ENCODE data around the gene JAM3. TPM values are rescaled to one million over a fixed set of nuclear protein-coding genes. Genes with fewer than 3 reads are reported as not detected.
A peak's percentile ranks its signal among the peaks of the same experiment; 100 is the strongest.

The JAM3 gene
- total RNA-seq, 2 experiments from 2014 or later = 24.9 to 26.8 TPM

DNA sequence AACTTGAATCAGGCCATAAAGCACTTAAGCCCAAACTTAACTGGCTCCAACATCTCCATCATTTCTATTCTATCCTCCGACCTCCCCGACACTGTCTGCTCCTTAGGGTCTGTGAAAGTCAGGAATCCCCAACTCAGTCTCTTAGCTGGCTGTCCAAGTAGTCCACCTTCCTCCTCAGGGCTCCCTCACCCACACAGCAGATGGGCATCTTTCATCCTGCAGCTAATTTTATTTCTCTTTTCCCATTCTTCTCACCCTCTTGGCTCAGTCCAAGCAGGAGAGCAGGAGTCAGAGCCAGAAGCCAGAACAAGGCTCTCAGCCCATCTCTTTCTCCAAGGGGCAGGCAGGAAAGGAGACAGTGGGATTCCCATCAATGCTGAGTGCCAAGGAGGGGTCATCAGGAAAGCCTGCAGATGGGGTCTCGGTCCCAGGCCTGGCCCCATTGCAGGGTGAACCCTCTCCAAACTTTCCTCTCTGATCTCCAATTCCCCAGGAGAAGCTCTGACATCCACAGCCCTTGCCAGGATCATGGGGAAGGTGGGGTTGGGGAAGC, 40.4 kb upstream of the JAM3 start:
- Mint-ChIP-seq H3K36me3 (ENCODE audit: low read depth) (no peaks in the 10 kb centered on the region), H3K27me3 (no peaks in the 10 kb centered on the region), H3K27ac (peak overlapping the region; percentile 1), H3K4me3 (no peak overlapping the region), H3K4me1 (ENCODE audit: low read depth) (peaks cover 51% of the 10 kb centered on the region), H3K9me3 (no peaks in the 10 kb centered on the region)
- DNase-seq (no peak), ATAC-seq (no peak)
- intact Hi-C loops (cut with micrococcal nuclease) = no loop called here
- ChIA-PET CTCF (interaction anchor here (0.6 to 4.0 kb wide), 6 partner anchors 9 to 180 kb away, joined by 3 to 20 read pairs (median 4); no protein-coding TSS in a partner anchor), POLR2A (interaction anchor here (1.5 to 2.7 kb wide), 2 partner anchors 8 to 11 kb away, joined by 4 to 11 read pairs; no protein-coding TSS in a partner anchor)
- TF ChIP-seq, protein P1, sequence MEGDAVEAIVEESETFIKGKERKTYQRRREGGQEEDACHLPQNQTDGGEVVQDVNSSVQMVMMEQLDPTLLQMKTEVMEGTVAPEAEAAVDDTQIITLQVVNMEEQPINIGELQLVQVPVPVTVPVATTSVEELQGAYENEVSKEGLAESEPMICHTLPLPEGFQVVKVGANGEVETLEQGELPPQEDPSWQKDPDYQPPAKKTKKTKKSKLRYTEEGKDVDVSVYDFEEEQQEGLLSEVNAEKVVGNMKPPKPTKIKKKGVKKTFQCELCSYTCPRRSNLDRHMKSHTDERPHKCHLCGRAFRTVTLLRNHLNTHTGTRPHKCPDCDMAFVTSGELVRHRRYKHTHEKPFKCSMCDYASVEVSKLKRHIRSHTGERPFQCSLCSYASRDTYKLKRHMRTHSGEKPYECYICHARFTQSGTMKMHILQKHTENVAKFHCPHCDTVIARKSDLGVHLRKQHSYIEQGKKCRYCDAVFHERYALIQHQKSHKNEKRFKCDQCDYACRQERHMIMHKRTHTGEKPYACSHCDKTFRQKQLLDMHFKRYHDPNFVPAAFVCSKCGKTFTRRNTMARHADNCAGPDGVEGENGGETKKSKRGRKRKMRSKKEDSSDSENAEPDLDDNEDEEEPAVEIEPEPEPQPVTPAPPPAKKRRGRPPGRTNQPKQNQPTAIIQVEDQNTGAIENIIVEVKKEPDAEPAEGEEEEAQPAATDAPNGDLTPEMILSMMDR (IDR thresholded peaks at IDR 0.05) = no peak

DNA sequence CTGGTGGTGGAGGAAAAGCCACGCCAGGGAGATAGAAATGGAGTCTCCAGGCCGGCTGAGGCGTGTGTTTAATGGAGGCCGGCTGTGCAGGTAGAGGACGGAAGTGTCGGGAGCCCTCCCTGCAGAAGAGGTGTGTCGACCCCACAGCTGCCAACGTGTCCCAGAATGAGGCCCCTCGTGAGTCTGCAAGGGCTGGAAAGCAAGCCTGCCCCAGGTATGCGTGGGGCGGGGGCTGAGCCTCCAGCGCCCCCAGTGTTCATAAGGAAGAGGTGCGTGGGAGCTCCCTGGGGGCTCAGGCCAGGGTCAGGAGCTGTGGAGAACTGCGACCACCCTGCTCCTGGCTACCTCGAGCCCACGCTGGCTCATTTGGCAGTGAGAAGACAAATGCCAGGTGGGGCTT, 38.0 kb upstream of the JAM3 start:
- Mint-ChIP-seq H3K4me1 (ENCODE audit: low read depth) (peaks cover 72% of the 10 kb centered on the region), H3K27ac (no peak overlapping the region), H3K9me3 (no peaks in the 10 kb centered on the region), H3K27me3 (no peaks in the 10 kb centered on the region), H3K36me3 (ENCODE audit: low read depth) (peaks cover 3% of the 10 kb centered on the region), H3K4me3 (no peak overlapping the region)
- ATAC-seq (no peak), DNase-seq (no peak)
- intact Hi-C loops (cut with micrococcal nuclease) = loop anchor here (5.0 kb wide), 2 partner anchors 64 to 84 kb away; no protein-coding TSS in a partner anchor
- ChIA-PET CTCF (interaction anchor here (0.8 to 4.0 kb wide), 7 partner anchors 10 to 103 kb away, joined by 3 to 20 read pairs (median 6); no protein-coding TSS in a partner anchor), POLR2A (no interaction called here)
- TF ChIP-seq, protein P1 (IDR thresholded peaks at IDR 0.05) = peak; percentile 51

DNA sequence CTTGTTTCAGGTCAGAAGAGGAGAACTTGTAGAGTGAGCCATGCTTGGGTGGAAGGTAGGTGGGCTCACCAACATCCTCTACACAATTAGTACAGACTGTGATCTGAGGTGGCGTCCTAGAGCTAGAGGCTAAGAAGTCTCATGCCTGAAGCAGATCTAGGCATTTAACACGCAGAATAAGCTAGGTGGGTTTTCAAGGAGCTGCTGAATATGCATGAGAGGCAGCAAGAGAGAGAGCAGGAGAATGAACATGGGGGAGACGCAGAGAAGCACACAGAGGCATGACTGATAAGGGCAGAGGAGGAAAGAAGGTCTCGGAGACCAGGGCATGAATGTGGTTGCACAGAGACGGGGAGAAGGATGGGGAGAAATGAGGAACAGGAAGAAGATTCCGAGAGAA, 36.8 kb upstream of the JAM3 start:
- peaks cover 3% of the 10 kb centered on the region for H3K36me3 Mint-ChIP-seq (ENCODE audit: low read depth)
- ChIA-PET CTCF (interaction anchor here (0.9 to 2.5 kb wide), 6 partner anchors 9 to 104 kb away, joined by 3 to 8 read pairs (median 6); no protein-coding TSS in a partner anchor), POLR2A (interaction anchor here (0.8 to 3.0 kb wide), 3 partner anchors 25 to 85 kb away, joined by 3 to 13 read pairs (median 3); partner anchors contain the start of gene IGSF9B)
- DNase-seq (no peak), ATAC-seq (no peak)
- H3K27me3 Mint-ChIP-seq = no peaks in the 10 kb centered on the region
- no peak overlapping the region for H3K4me3 Mint-ChIP-seq
- H3K9me3 Mint-ChIP-seq = no peaks in the 10 kb centered on the region
- intact Hi-C loops (cut with micrococcal nuclease) = loop anchor here (5.0 kb wide), 2 partner anchors 65 to 85 kb away; no protein-coding TSS in a partner anchor
- H3K27ac Mint-ChIP-seq = peak overlapping the region; percentile 43
- peaks cover 70% of the 10 kb centered on the region for H3K4me1 Mint-ChIP-seq (ENCODE audit: low read depth)
- TF ChIP-seq, protein P1 (IDR thresholded peaks at IDR 0.05) = no peak

DNA sequence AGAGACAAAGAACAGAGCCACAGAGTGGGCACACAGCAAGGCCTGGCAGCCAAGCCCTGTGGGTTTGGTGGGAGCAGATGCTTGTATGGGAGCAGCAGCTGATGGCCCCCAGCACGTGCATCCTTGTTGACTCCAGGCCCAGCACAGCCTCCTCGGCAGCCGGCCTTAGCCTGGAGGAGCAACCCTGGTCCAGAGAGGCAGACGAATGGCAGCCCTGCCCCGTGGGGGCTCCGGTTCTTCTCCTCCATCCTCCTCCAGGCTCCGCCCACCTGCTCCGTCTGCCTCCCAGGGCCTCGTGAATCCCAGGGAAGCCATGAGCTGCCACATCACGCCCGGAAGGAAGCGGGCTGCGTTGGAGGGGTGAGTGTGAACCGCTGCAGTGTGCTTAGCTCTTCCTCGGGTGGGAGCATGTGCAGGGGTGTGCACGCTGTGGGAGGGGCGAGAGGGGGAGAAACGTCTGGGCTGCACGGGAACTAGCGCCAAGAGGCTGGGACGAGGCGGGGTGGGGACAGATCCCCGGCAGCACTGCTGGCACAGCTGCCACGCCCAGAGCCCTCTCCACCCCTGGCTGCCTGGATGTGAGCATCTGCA, 36.3 kb upstream of the JAM3 start:
- H3K36me3 Mint-ChIP-seq (ENCODE audit: low read depth) = peaks cover 3% of the 10 kb centered on the region
- no peak for DNase-seq
- ATAC-seq = no peak
- peak overlapping the region; percentile 43 for H3K27ac Mint-ChIP-seq
- H3K4me1 Mint-ChIP-seq (ENCODE audit: low read depth) = peaks cover 68% of the 10 kb centered on the region
- no peak overlapping the region for H3K4me3 Mint-ChIP-seq
- TF ChIP-seq, protein P1 (IDR thresholded peaks at IDR 0.05) = no peak
- POLR2A ChIA-PET = interaction anchor here (0.5 to 3.0 kb wide), 4 partner anchors 14 to 85 kb away, joined by 3 to 13 read pairs (median 3); partner anchors contain the start of gene IGSF9B
- no peaks in the 10 kb centered on the region for H3K9me3 Mint-ChIP-seq
- CTCF ChIA-PET = interaction anchor here (0.9 to 2.0 kb wide), 6 partner anchors 13 to 105 kb away, joined by 3 to 8 read pairs (median 4); no protein-coding TSS in a partner anchor
- intact Hi-C loops (cut with micrococcal nuclease) = loop anchor here (5.0 kb wide), 2 partner anchors 65 to 85 kb away; no protein-coding TSS in a partner anchor
- H3K27me3 Mint-ChIP-seq = no peaks in the 10 kb centered on the region
